GM12878 (cell line): Measurements from ENCODE around the gene EVC. TPM values are rescaled to one million over a fixed set of nuclear protein-coding genes. Genes with fewer than 3 reads are reported as not detected.

Source experiments
- BMI1 ChIP-seq: fragments of 450-650 bp; IDR thresholded peaks from 2 replicates; pipeline ENCODE4 v1.6.1; 2016; ENCODE audit warnings: mild to moderate bottlenecking, moderate library complexity, borderline replicate concordance
- CBFB ChIP-seq: IDR thresholded peaks from 2 replicates; pipeline ENCODE4 v1.6.1; 2016; ENCODE audit warnings: antibody characterized with exemption, low read depth
- CHD2 ChIP-seq: IDR thresholded peaks from 2 replicates; pipeline ENCODE4 v1.6.1; 2011; ENCODE audit warnings: low read depth, low read length, improper control_type of control experiment, borderline replicate concordance
- CREM ChIP-seq: IDR thresholded peaks from 2 replicates; pipeline ENCODE4 v1.6.1; 2014; ENCODE audit warnings: antibody characterized with exemption, low read depth
- CUX1 ChIP-seq: IDR thresholded peaks from 2 replicates; pipeline ENCODE4 v1.6.1; 2012; ENCODE audit warnings: improper control_type of control experiment, low read depth, low read length; ENCODE audit not compliant: insufficient replicate concordance
- ETV6 ChIP-seq, 2 experiments: fragments of 450-650 bp in 1 of 2; IDR thresholded peaks in 1 of 2; conservative IDR thresholded peaks in 1 of 2; 2 replicates each; pipeline ENCODE4 v1.6.1; 2014; ENCODE audit warnings: antibody characterized with exemption in 1 of 2, borderline replicate concordance in 1 of 2, low read depth in 1 of 2, mild to moderate bottlenecking in 1 of 2, moderate library complexity in 1 of 2
- EZH2 ChIP-seq: IDR thresholded peaks from 2 replicates; pipeline ENCODE4 v1.6.1; 2012; ENCODE audit warnings: low read depth, mild to moderate bottlenecking, control low read depth, inconsistent platforms, low read length, borderline replicate concordance; ENCODE audit not compliant: control insufficient read depth
- GABPA ChIP-seq: IDR thresholded peaks from 2 replicates; pipeline ENCODE4 v1.6.1; 2014; ENCODE audit warnings: antibody characterized with exemption, low read depth, mild to moderate bottlenecking, inconsistent platforms
- JUNB ChIP-seq: IDR thresholded peaks from 2 replicates; pipeline ENCODE4 v1.6.1; 2016; ENCODE audit warnings: antibody characterized with exemption, mild to moderate bottlenecking
- MTA2 ChIP-seq: fragments of 450-650 bp; IDR thresholded peaks from 2 replicates; pipeline ENCODE4 v1.6.1; 2016; ENCODE audit warnings: low read depth, mild to moderate bottlenecking, moderate library complexity
- NFXL1 ChIP-seq: fragments of 450-650 bp; IDR thresholded peaks from 2 replicates; pipeline ENCODE4 v1.6.1; 2017; ENCODE audit warnings: antibody characterized with exemption, mild to moderate bottlenecking, borderline replicate concordance
- PML ChIP-seq: IDR thresholded peaks from 2 replicates; pipeline ENCODE4 v1.6.1; 2012; ENCODE audit warnings: low read length, inconsistent platforms
- POLR2AphosphoS5 ChIP-seq: IDR thresholded peaks from 2 replicates; pipeline ENCODE4 v1.6.1; 2011; ENCODE audit warnings: mild to moderate bottlenecking, low read length, inconsistent platforms
- RUNX3 ChIP-seq: IDR thresholded peaks from 2 replicates; pipeline ENCODE4 v1.6.1; 2012; ENCODE audit warnings: low read length, inconsistent platforms
- SP1 ChIP-seq: IDR thresholded peaks from one replicate; pipeline ENCODE4 v1.6.1; 2011; ENCODE audit warnings: low read depth, low read length
- SREBF2 ChIP-seq: IDR thresholded peaks from 2 replicates; pipeline ENCODE4 v1.6.1; 2012; ENCODE audit warnings: mild to moderate bottlenecking, low read length
- TBL1XR1 ChIP-seq: IDR thresholded peaks from 2 replicates; pipeline ENCODE4 v1.6.1; 2012; ENCODE audit warnings: low read depth, low read length, improper control_type of control experiment
- ZNF274 ChIP-seq: IDR thresholded peaks from one replicate; pipeline ENCODE4 v1.8.0; 2011; ENCODE audit not compliant: insufficient read length, insufficient read depth
- ZNF384 ChIP-seq: IDR thresholded peaks from 2 replicates; pipeline ENCODE4 v1.6.1; 2012; ENCODE audit warnings: low read depth, mild to moderate bottlenecking, low read length, improper control_type of control experiment, borderline replicate concordance
- ZNF592 ChIP-seq: fragments of 450-650 bp; IDR thresholded peaks from 2 replicates; pipeline ENCODE4 v1.6.1; 2017; ENCODE audit warnings: mild to moderate bottlenecking, moderate library complexity
- polyA plus RNA-seq, 11 experiments: library from polyadenylated mRNA; depleted of rRNA in 4 of 11; unstranded in 6 of 11; stranded (reverse) in 5 of 11; fragments of >200 nt; fragmentation: Nextera tagmentation in 4 of 11; fragmentation: Illumina TruSeq in 1 of 11; extraction: Ambion mirVana in 4 of 11; extraction: Trizol in 1 of 11; gene quantifications; 1 replicate in 1 of 11; 2 replicates in 10 of 11; pipeline versions ENCODE4 v1.2.1 to v1.2.3, GENCODE V29; 2011 to 2016; ENCODE audit warnings: inconsistent platforms in 2 of 11, missing spikeins in 2 of 11, low read depth in 1 of 11
- total RNA-seq, 4 experiments: library from RNA; depleted of rRNA in 3 of 4; stranded (reverse); fragments of >200 nt in 3 of 4; fragmentation: Illumina TruSeq in 1 of 4; extraction: Trizol in 1 of 4; gene quantifications; 2 replicates each; pipeline versions ENCODE4 v1.2.1 to v1.2.3, GENCODE V29; 2013 to 2021
- TF ChIP-seq, protein P1 (sequence below): IDR thresholded peaks from 2 replicates; pipeline ENCODE4 v1.6.1; 2012; ENCODE audit warnings: low read length, inconsistent platforms

Gene EVC
- total and polyA plus RNA-seq, 10 of the 15 experiments (the other 5 are each of a cell fraction or from before 2014, with no cell fraction given), result 0.87 to 55.9 (median 15.6) TPM

- TF ChIP-seq CUX1 (peak; percentile 67), POLR2AphosphoS5 (no peak), ZNF274 (no peak), PML (no peak), CHD2 (no peak), MTA2 (peak; percentile 29; the same call in 1 of the 2 replicates), BMI1 (no peak), RUNX3 (peak; percentile 68), CREM (peak; percentile 56), ZNF592 (no peak), TBL1XR1 (no peak), SP1 (no peak), ZNF384 (no peak), NFXL1 (no peak), CBFB (no peak), ETV6 (conservative IDR thresholded peaks at IDR 0.05 in 1 of 2, IDR thresholded peaks at IDR 0.05 in 1 of 2; ENCODE audit: borderline replicate concordance in 1 of 2, low read depth in 1 of 2) (0 out of 4 replicates have a peak, but pooled peaks of 1 of the 2 experiments have one; percentile 13), GABPA (no peak), SREBF2 (no peak), JUNB (peak; percentile 36; the same call in 1 of the 2 replicates), EZH2 (no peak)
- TF ChIP-seq, protein P1, sequence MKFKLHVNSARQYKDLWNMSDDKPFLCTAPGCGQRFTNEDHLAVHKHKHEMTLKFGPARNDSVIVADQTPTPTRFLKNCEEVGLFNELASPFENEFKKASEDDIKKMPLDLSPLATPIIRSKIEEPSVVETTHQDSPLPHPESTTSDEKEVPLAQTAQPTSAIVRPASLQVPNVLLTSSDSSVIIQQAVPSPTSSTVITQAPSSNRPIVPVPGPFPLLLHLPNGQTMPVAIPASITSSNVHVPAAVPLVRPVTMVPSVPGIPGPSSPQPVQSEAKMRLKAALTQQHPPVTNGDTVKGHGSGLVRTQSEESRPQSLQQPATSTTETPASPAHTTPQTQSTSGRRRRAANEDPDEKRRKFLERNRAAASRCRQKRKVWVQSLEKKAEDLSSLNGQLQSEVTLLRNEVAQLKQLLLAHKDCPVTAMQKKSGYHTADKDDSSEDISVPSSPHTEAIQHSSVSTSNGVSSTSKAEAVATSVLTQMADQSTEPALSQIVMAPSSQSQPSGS, result peak; percentile 43
Measured at GRCh38 chr4:5705647-5706320, 5.2 kb upstream of the EVC start (continued).
